GM19099 (cell line): ENCODE data around the gene TUBB3.

Experiments used
- POLR2A ChIP-seq: IDR thresholded peaks from 3 replicates; pipeline ENCODE4 v1.6.1; 2011; ENCODE audit warnings: low read depth; ENCODE audit not compliant: insufficient read length; ENCODE audit errors: extremely low read depth

Gene TUBB3

GRCh38 chr16:89960966-89961365 is 37.8 kb downstream of the TUBB3 start:
- no peak for TF ChIP-seq POLR2A

GRCh38 chr16:89961920-89962319 is 38.8 kb downstream of the TUBB3 start:
- no peak for TF ChIP-seq POLR2A

- TF ChIP-seq POLR2A, result no peak
These were observed 39.8 kb downstream of the TUBB3 start for GRCh38 chr16:89962754-89963498.

GRCh38 chr16:89964201-89964600 is 41.1 kb downstream of the TUBB3 start:
- no peak for TF ChIP-seq POLR2A

- TF ChIP-seq POLR2A, result no peak
These were observed 42.5 kb downstream of the TUBB3 start for GRCh38 chr16:89965447-89966225.

GRCh38 chr16:89966756-89967155 is 43.6 kb downstream of the TUBB3 start:
- TF ChIP-seq POLR2A, result no peak

GRCh38 chr16:89969741-89970410 is 46.7 kb downstream of the TUBB3 start:
- TF ChIP-seq POLR2A, result no peak

GRCh38 chr16:89971495-89972243 is 48.5 kb downstream of the TUBB3 start:
- TF ChIP-seq POLR2A, result no peak

- TF ChIP-seq POLR2A, result peak; percentile 96
These were observed 49.4 kb downstream of the TUBB3 start for GRCh38 chr16:89972244-89973234.

- TF ChIP-seq POLR2A, result no peak
These were observed 50.1 kb downstream of the TUBB3 start for GRCh38 chr16:89973235-89973634.

- TF ChIP-seq POLR2A, result no peak
These were observed 50.7 kb downstream of the TUBB3 start for GRCh38 chr16:89973654-89974335.

- no peak for TF ChIP-seq POLR2A
These were observed 51.7 kb downstream of the TUBB3 start for GRCh38 chr16:89974870-89975269.

- no peak for TF ChIP-seq POLR2A
These were observed 58.3 kb downstream of the TUBB3 start for GRCh38 chr16:89981414-89981813.

GRCh38 chr16:89982318-89982717 is 59.2 kb downstream of the TUBB3 start:
- no peak for TF ChIP-seq POLR2A

- TF ChIP-seq POLR2A, result no peak
These were observed 60.4 kb downstream of the TUBB3 start for GRCh38 chr16:89983536-89983935.
